Tibial nerve (tissue), 4 donors: ENCODE measurements around the gene TTC3.

Source experiments
- CTCF ChIP-seq, 5 experiments: fragments of 200-600 bp in 3 of 5; fragments of 450-650 bp in 2 of 5; sonication (generic) in 3 of 5; IDR thresholded peaks; one replicate each; pipeline ENCODE4 v1.5.1; 2016 to 2019; ENCODE audit warnings: antibody characterized with exemption in 5 of 5, mild to moderate bottlenecking in 3 of 5, moderate library complexity in 2 of 5
- EP300 ChIP-seq, 2 donors: sonication (generic); formaldehyde crosslinking; IDR thresholded peaks; one replicate each; pipeline ENCODE4 v1.6.1; 2017; ENCODE audit warnings: antibody characterized with exemption in 2 of 2, mild to moderate bottlenecking in 1 of 2
- POLR2A ChIP-seq, 2 donors: fragments of 450-650 bp; IDR thresholded peaks; one replicate each; pipeline ENCODE4 v1.6.1; 2017; ENCODE audit warnings: antibody characterized with exemption in 2 of 2, mild to moderate bottlenecking in 2 of 2, moderate library complexity in 2 of 2

- TF ChIP-seq EP300 (IDR thresholded peaks at IDR 0.05) (no peak), CTCF (IDR thresholded peaks at IDR 0.05) (no peak), POLR2A (IDR thresholded peaks at IDR 0.05) (no peak)
These were observed 63.2 kb downstream of the TTC3 start for GRCh38 chr21:37136261-37136660.
